H9 (cell line): ENCODE data around the gene DRD4. TPM values are rescaled to one million over a fixed set of nuclear protein-coding genes. Genes with fewer than 3 reads are reported as not detected.

ENCODE experiments used
- DNase-seq: peaks from one replicate; pipeline ENCODE4 v3.0.0-alpha.2; 2017
- H2AFZ ChIP-seq: one replicate; pipeline ENCODE4 v1.6.1; 2013; ENCODE audit warnings: mild to moderate bottlenecking, low read length, control low read depth, moderate library complexity
- H2AK5ac ChIP-seq: 2 replicates; pipeline ENCODE4 v1.6.1; 2013; ENCODE audit warnings: low read length, control low read depth, mixed read lengths; ENCODE audit not compliant: insufficient read length
- H2BK120ac ChIP-seq: one replicate; pipeline ENCODE4 v1.6.1; 2013; ENCODE audit warnings: low read depth, mild to moderate bottlenecking, low read length, control low read depth, inconsistent platforms; ENCODE audit not compliant: poor library complexity, severe bottlenecking
- H2BK12ac ChIP-seq: 2 replicates; pipeline ENCODE4 v1.6.1; 2013; ENCODE audit warnings: low read length, control low read depth, mixed read lengths, low read depth; ENCODE audit not compliant: insufficient read length
- H2BK15ac ChIP-seq: 2 replicates; pipeline ENCODE4 v1.6.1; 2013; ENCODE audit warnings: low read depth, low read length, control low read depth
- H2BK20ac ChIP-seq: one replicate; pipeline ENCODE4 v1.6.1; 2013; ENCODE audit warnings: low read depth, mild to moderate bottlenecking, low read length, control low read depth, inconsistent platforms; ENCODE audit not compliant: poor library complexity, severe bottlenecking
- H2BK5ac ChIP-seq: 2 replicates; pipeline ENCODE4 v1.6.1; 2013; ENCODE audit warnings: low read length, control low read depth, mixed read lengths; ENCODE audit not compliant: insufficient read length
- H3K14ac ChIP-seq: 2 replicates; pipeline ENCODE4 v1.6.1; 2013; ENCODE audit warnings: low read length, control low read depth; ENCODE audit not compliant: insufficient read depth
- H3K18ac ChIP-seq: 2 replicates; pipeline ENCODE4 v1.6.1; 2013; ENCODE audit warnings: low read depth, mild to moderate bottlenecking, mixed read lengths, low read length, control low read depth; ENCODE audit not compliant: insufficient read length
- H3K23ac ChIP-seq: 2 replicates; pipeline ENCODE4 v1.6.1; 2013; ENCODE audit warnings: low read length, control low read depth, mixed read lengths, low read depth; ENCODE audit not compliant: insufficient read length
- H3K23me2 ChIP-seq: 2 replicates; pipeline ENCODE4 v1.6.1; 2013; ENCODE audit warnings: low read depth, mild to moderate bottlenecking, mixed read lengths, low read length, control low read depth; ENCODE audit not compliant: insufficient read length, poor library complexity, severe bottlenecking
- H3K27ac ChIP-seq: 2 replicates; pipeline ENCODE4 v1.5.1; 2013; ENCODE audit warnings: low read length, control low read depth, mixed read lengths, low read depth; ENCODE audit not compliant: insufficient read length
- H3K27me3 ChIP-seq: 2 replicates; pipeline ENCODE4 v1.6.1; 2013; ENCODE audit warnings: low read length, control low read depth, inconsistent platforms; ENCODE audit not compliant: insufficient read depth
- H3K4ac ChIP-seq: 2 replicates; pipeline ENCODE4 v1.6.1; 2013; ENCODE audit warnings: low read depth, mild to moderate bottlenecking, control low read depth, inconsistent platforms, low read length, moderate library complexity
- H3K4me1 ChIP-seq: 2 replicates; pipeline ENCODE4 v1.6.1; 2013; ENCODE audit warnings: low read length, control low read depth, inconsistent platforms; ENCODE audit not compliant: insufficient read depth
- H3K4me2 ChIP-seq: 2 replicates; pipeline ENCODE4 v1.6.1; 2013; ENCODE audit warnings: low read length, control low read depth, mixed read lengths; ENCODE audit not compliant: insufficient read length, insufficient read depth
- H3K56ac ChIP-seq: 2 replicates; pipeline ENCODE4 v1.6.1; 2013; ENCODE audit warnings: low read depth, mild to moderate bottlenecking, mixed read lengths, low read length, control low read depth; ENCODE audit not compliant: insufficient read length
- H3K79me1 ChIP-seq: 2 replicates; pipeline ENCODE4 v1.6.1; 2013; ENCODE audit warnings: low read depth, mild to moderate bottlenecking, moderate library complexity, low read length, control low read depth, inconsistent platforms; ENCODE audit not compliant: insufficient read depth, poor library complexity, severe bottlenecking
- H3K79me2 ChIP-seq: 2 replicates; pipeline ENCODE4 v1.6.1; 2013; ENCODE audit warnings: low read length, control low read depth, inconsistent platforms; ENCODE audit not compliant: insufficient read depth
- H3K9ac ChIP-seq: 2 replicates; pipeline ENCODE4 v1.6.1; 2013; ENCODE audit warnings: low read length, control low read depth, mixed read lengths; ENCODE audit not compliant: insufficient read length; ENCODE audit errors: extremely low read depth
- H3K9me3 ChIP-seq: one replicate; pipeline ENCODE4 v1.6.1; 2013; ENCODE audit warnings: low read depth, low read length, inconsistent platforms; ENCODE audit not compliant: control insufficient read depth
- H3T11ph ChIP-seq: one replicate; pipeline ENCODE4 v1.6.1; 2013; ENCODE audit warnings: mild to moderate bottlenecking, low read length, control low read depth, inconsistent platforms
- H4K20me1 ChIP-seq: one replicate; pipeline ENCODE4 v1.6.1; 2013; ENCODE audit not compliant: control insufficient read depth, insufficient read length, insufficient read depth
- H4K5ac ChIP-seq: 2 replicates; pipeline ENCODE4 v1.6.1; 2013; ENCODE audit warnings: low read depth, mild to moderate bottlenecking, mixed read lengths, low read length, control low read depth; ENCODE audit not compliant: insufficient read length
- H4K8ac ChIP-seq: replicated peaks from 2 replicates; pipeline ENCODE4 v1.6.1; 2013; ENCODE audit warnings: low read length, control low read depth, mixed read lengths, low read depth; ENCODE audit not compliant: insufficient read length
- H4K91ac ChIP-seq: 2 replicates; pipeline ENCODE4 v1.6.1; 2013; ENCODE audit warnings: low read depth, mild to moderate bottlenecking, moderate library complexity, mixed read lengths, low read length, control low read depth; ENCODE audit not compliant: insufficient read length
- H3K27ac Mint-ChIP-seq, 3 experiments: 2 replicates in 2 of 3; 3 replicates in 1 of 3; pipeline ENCODE4 v1.8.0; 2020 to 2021; ENCODE audit warnings: mixed read lengths in 3 of 3, mild to moderate bottlenecking in 1 of 3, moderate library complexity in 1 of 3
- H3K27me3 Mint-ChIP-seq: 2 replicates; pipeline ENCODE4 v1.8.0; 2021; ENCODE audit warnings: low read depth, mild to moderate bottlenecking, moderate library complexity, mixed read lengths
- H3K36me3 Mint-ChIP-seq, 3 experiments: 2 replicates in 2 of 3; 3 replicates in 1 of 3; pipeline ENCODE4 v1.8.0; 2020 to 2021; ENCODE audit warnings: low read depth in 3 of 3, mixed read lengths in 3 of 3; ENCODE audit not compliant: insufficient read depth in 1 of 3
- H3K4me1 Mint-ChIP-seq, 2 experiments: 2 replicates each; pipeline ENCODE4 v1.8.0; 2020; ENCODE audit warnings: mixed read lengths in 2 of 2
- H3K4me3 Mint-ChIP-seq, 2 experiments: 2 replicates in 1 of 2; 3 replicates in 1 of 2; pipeline ENCODE4 v1.8.0; 2020 to 2021; ENCODE audit warnings: mild to moderate bottlenecking in 2 of 2, mixed read lengths in 2 of 2, moderate library complexity in 1 of 2
- H3K9me3 Mint-ChIP-seq, 2 experiments: 2 replicates in 1 of 2; 3 replicates in 1 of 2; pipeline ENCODE4 v1.8.0; 2020; ENCODE audit warnings: mild to moderate bottlenecking in 2 of 2, mixed read lengths in 2 of 2, moderate library complexity in 1 of 2
- CTCF ChIP-seq: fragments of 200-600 bp; sonication (generic); conservative IDR thresholded peaks from 3 replicates; pipeline ENCODE4 v1.8.0; 2021; ENCODE audit warnings: antibody characterized with exemption, mild to moderate bottlenecking
- WGBS: extraction: QIAGEN DNeasy Blood & Tissue Kit; methylation state at CpG from one replicate; pipeline ENCODE4 v1.1.7; 2013; ENCODE audit warnings: missing lambda C conversion rate, low lambda C conversion rate, mixed read lengths; ENCODE audit not compliant: insufficient read length; ENCODE audit errors: extremely low coverage; 5-methylcytosine and 5-hydroxymethylcytosine counted together
- total RNA-seq: library from RNA; stranded (reverse); gene quantifications from 2 replicates; pipeline ENCODE4 v1.2.1, GENCODE V29; 2021

DRD4 gene
- total RNA-seq, 1 experiment from 2014 or later = 6.8 TPM

GRCh38 chr11:623349-623869, 13.7 kb upstream of the DRD4 start:
- peaks cover 5% of the 10 kb centered on the region; the same call in 1 of the 2 replicates for H3K27me3 ChIP-seq
- no peak overlapping the region for H2BK5ac ChIP-seq
- H2BK20ac ChIP-seq = no peak overlapping the region
- no peaks in the 10 kb centered on the region for H4K20me1 ChIP-seq
- H3K23ac ChIP-seq = no peak overlapping the region
- TF ChIP-seq CTCF = no peak
- peaks cover under 1 to 12% of the 10 kb centered on the region in 2 experiments; a peak in 3 of 4 replicates for H3K4me1 Mint-ChIP-seq
- no peak overlapping the region for H4K8ac ChIP-seq
- H2AK5ac ChIP-seq = no peak overlapping the region
- H3K9ac ChIP-seq = no peak overlapping the region
- no peaks in the 10 kb centered on the region for H3K9me3 ChIP-seq
- H3K27ac ChIP-seq = no peak overlapping the region
- H3K4me3 Mint-ChIP-seq = no peak overlapping the region
- H3K18ac ChIP-seq = no peak overlapping the region
- no peak overlapping the region for H3T11ph ChIP-seq
- no peak overlapping the region for H4K5ac ChIP-seq
- H3K4ac ChIP-seq = no peak overlapping the region
- H3K4me1 ChIP-seq = no peaks in the 10 kb centered on the region
- no peak overlapping the region for H3K4me2 ChIP-seq
- H3K9me3 Mint-ChIP-seq = no peaks in the 10 kb centered on the region; a peak in 1 of 5 replicates
- no peaks in the 10 kb centered on the region for H3K79me1 ChIP-seq
- H3K27ac Mint-ChIP-seq = no peak overlapping the region
- no peak overlapping the region for H2AFZ ChIP-seq
- H2BK12ac ChIP-seq = no peak overlapping the region
- no peak overlapping the region for H3K56ac ChIP-seq
- DNase-seq = no peak
- WGBS = no CpG with 5 or more reads among the region's 15 CpGs
- no peak overlapping the region for H4K91ac ChIP-seq
- no peak overlapping the region for H2BK15ac ChIP-seq
- H3K36me3 Mint-ChIP-seq = peaks cover 0 to 3% (median 0%) of the 10 kb centered on the region in 3 experiments; a peak in 3 of 7 replicates
- H3K14ac ChIP-seq = no peak overlapping the region
- H3K23me2 ChIP-seq = no peaks in the 10 kb centered on the region
- H3K27me3 Mint-ChIP-seq = peaks cover 19% of the 10 kb centered on the region
- no peak overlapping the region for H2BK120ac ChIP-seq
- no peaks in the 10 kb centered on the region for H3K79me2 ChIP-seq
